ENCODE data around the gene IL1F10.

Gene IL1F10

DNA sequence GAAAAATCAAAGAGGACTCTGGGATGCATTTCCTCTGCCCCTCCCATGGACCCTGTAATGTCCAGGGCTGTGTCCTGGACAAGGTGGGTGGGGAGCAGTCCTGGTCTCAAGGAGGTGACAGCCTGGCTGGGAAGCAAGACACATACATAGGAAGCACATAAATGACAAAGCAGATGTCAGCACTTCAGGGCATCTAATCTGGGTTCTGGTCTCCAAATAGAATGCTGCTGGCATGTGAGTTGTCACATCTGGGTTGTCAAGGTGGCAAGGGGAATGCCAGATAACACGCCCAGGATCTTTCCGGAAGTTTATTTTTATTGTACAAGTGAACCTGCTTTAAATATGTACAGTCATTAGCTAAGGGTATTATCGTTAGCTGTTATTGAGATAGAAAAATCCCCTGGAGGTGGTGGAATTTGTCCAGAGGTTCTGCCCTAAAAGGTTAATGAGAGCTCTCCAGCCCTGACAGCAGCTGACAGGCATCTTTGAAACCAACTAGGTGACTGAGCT is 5.6 kb downstream of the IL1F10 start:
- ChIA-PET CTCF (interaction anchor here (0.7 kb wide), 1 partner anchor 317 kb away, joined by 3 read pairs; no protein-coding TSS in a partner anchor), POLR2A (no interaction called here)
- no peak for DNase-seq (ENCODE audit: low read depth, low spot score)
- TF ChIP-seq, protein P1, sequence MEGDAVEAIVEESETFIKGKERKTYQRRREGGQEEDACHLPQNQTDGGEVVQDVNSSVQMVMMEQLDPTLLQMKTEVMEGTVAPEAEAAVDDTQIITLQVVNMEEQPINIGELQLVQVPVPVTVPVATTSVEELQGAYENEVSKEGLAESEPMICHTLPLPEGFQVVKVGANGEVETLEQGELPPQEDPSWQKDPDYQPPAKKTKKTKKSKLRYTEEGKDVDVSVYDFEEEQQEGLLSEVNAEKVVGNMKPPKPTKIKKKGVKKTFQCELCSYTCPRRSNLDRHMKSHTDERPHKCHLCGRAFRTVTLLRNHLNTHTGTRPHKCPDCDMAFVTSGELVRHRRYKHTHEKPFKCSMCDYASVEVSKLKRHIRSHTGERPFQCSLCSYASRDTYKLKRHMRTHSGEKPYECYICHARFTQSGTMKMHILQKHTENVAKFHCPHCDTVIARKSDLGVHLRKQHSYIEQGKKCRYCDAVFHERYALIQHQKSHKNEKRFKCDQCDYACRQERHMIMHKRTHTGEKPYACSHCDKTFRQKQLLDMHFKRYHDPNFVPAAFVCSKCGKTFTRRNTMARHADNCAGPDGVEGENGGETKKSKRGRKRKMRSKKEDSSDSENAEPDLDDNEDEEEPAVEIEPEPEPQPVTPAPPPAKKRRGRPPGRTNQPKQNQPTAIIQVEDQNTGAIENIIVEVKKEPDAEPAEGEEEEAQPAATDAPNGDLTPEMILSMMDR (IDR thresholded peaks at IDR 0.05; ENCODE audit: insufficient read depth, low read length, missing control alignments), result no peak
- no peak overlapping the region for H3K4me3 ChIP-seq (ENCODE audit: low read depth, low read length)

DNA sequence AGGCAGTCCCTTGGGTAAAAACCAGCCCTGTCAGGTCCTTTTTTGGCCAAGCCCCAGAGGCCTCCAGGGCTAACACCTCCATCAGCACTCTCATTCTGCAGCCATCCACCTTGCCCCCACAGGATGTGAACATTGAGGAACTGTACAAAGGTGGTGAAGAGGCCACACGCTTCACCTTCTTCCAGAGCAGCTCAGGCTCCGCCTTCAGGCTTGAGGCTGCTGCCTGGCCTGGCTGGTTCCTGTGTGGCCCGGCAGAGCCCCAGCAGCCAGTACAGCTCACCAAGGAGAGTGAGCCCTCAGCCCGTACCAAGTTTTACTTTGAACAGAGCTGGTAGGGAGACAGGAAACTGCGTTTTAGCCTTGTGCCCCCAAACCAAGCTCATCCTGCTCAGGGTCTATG is 7.3 kb downstream of the IL1F10 start:
- POLR2A ChIA-PET, result no interaction called here
- CTCF ChIA-PET, result no interaction called here
- no peak for DNase-seq (ENCODE audit: low read depth, low spot score)
- TF ChIP-seq, protein P1 (IDR thresholded peaks at IDR 0.05; ENCODE audit: insufficient read depth, low read length, missing control alignments), result no peak
- H3K4me3 ChIP-seq (ENCODE audit: low read depth, low read length), result no peak overlapping the region

GRCh38 chr2:113075600-113075999 is 7.8 kb downstream of the IL1F10 start:
- ChIA-PET POLR2A (no interaction called here), CTCF (interaction anchor here (0.9 kb wide), 1 partner anchor 315 kb away, joined by 3 read pairs; no protein-coding TSS in a partner anchor)
- no peak overlapping the region for H3K4me3 ChIP-seq (ENCODE audit: low read depth, low read length)
- TF ChIP-seq, protein P1 (IDR thresholded peaks at IDR 0.05; ENCODE audit: insufficient read depth, low read length, missing control alignments), result no peak
- DNase-seq (ENCODE audit: low read depth, low spot score), result no peak

- TF ChIP-seq, protein P1 (IDR thresholded peaks at IDR 0.05; ENCODE audit: insufficient read depth, low read length, missing control alignments), result no peak
- ChIA-PET CTCF (interaction anchor here (0.9 to 7.3 kb wide), 3 partner anchors 8 to 60 kb away, joined by 3 to 44 read pairs (median 20); no protein-coding TSS in a partner anchor), POLR2A (no interaction called here)
- no peak overlapping the region for H3K4me3 ChIP-seq (ENCODE audit: low read depth, low read length)
- no peak for DNase-seq (ENCODE audit: low read depth, low spot score)
Measured at GRCh38 chr2:113076954-113077669, 9.3 kb downstream of the IL1F10 start.

DNA sequence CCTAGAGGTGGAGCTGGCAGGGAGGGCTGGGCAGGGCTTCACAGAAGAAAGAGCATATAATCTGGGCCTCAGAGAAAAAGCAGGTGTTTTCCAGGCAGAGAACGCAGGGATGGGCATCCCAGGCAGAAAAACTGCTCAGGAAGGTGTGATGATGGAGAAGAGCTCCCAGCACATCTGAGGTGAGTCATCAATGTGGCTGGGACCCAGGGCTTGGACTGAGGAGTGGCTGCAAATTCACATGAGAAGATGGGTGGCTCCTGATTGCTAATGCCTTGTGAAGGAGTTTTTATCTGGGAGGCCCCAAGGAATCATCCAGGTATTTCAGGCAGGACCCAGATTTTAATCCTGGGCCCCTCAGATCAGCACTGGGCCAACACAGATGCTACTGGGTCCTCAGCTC is 10.2 kb downstream of the IL1F10 start:
- no peak overlapping the region for H3K4me3 ChIP-seq (ENCODE audit: low read depth, low read length)
- TF ChIP-seq, protein P1 (IDR thresholded peaks at IDR 0.05; ENCODE audit: insufficient read depth, low read length, missing control alignments), result no peak
- ChIA-PET POLR2A (no interaction called here), CTCF (interaction anchor here (0.8 to 7.3 kb wide), 4 partner anchors 9 to 59 kb away, joined by 3 to 44 read pairs (median 12); no protein-coding TSS in a partner anchor)
- DNase-seq (ENCODE audit: low read depth, low spot score), result no peak

DNA sequence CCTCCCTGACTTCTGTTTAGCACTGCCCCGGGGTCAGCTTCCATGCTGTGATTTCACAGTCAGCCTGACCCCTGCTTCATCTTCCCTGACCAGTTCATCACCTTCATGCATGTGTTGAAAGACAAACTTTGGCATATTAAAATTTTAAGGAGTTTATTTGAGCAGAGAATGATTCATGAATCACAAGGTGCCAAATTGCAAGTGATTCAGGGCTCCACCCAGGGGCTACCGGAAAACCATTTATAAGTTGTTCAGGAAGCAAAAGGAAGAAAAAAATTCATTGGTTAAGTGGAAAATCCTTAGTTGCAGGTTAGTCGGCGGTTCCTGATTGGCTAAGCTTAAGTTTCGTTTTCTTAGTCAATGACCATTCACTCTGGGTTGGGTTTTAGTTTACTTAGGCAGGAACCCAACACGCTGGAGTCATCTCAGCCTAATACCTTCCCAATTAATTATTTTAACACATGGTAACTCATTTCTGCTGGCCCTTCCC is 10.6 kb downstream of the IL1F10 start:
- POLR2A ChIA-PET, result no interaction called here
- H3K4me3 ChIP-seq (ENCODE audit: low read depth, low read length), result no peak overlapping the region
- DNase-seq (ENCODE audit: low read depth, low spot score), result no peak
- TF ChIP-seq, protein P1 (IDR thresholded peaks at IDR 0.05; ENCODE audit: insufficient read depth, low read length, missing control alignments), result no peak
- CTCF ChIA-PET, result interaction anchor here (0.8 to 7.3 kb wide), 5 partner anchors 9 to 312 kb away, joined by 3 to 44 read pairs (median 20); no protein-coding TSS in a partner anchor

Measured in AG04449 (cell line).